ENCODE results near the gene ABO.
"Not testable (repeated sequence)": the region's sequence is repeated elsewhere in the genome, so short reads cannot be mapped to it uniquely, and the experiment has no call there.

ABO gene

DNA sequence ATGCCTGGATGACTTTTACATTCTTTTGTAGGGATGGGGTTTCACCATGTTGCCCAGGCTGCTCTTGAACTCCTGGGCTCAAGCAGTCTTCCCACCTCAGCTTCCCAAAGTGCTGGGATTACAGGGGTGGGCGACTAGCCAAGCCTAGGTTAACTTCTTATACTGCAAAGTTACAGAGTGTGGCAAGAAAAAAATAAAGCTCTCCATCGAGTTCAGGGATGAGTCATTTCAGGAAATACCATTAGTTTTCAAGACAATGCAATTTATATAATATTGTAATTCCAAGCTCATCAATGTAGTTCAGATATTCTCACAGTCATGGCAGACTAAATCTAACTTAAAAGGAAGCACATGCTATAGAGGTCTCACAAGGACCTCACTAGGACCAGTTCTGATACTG is 11.5 kb upstream of the ABO start:
- DNase-seq, result no peak

DNA sequence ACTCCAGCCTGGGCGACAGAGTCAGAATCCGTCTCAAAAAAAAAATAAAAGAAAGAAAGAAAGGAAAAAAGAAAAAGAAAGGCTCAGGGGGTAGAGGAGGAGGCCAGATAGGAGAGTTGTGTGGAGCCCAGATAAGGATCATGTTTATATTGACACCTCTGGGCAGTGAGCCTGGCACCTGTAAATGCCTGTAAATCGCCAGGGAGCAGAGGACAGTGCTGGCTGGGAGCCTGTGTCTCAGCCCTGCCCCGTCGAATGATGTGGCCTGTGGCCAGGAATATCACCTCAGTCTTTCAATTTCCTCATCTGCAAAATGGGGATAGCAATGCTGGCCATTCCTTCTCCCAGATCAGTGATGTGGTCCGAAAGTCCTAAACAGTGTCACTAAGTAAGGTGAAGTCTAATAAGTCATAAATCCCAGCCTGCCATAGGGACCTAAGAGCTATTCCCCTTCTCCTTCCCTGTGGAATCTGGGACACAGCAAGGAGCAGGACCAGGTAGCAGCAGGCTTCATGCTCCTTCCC is 10.3 kb upstream of the ABO start:
- DNase-seq, result no peak

DNA sequence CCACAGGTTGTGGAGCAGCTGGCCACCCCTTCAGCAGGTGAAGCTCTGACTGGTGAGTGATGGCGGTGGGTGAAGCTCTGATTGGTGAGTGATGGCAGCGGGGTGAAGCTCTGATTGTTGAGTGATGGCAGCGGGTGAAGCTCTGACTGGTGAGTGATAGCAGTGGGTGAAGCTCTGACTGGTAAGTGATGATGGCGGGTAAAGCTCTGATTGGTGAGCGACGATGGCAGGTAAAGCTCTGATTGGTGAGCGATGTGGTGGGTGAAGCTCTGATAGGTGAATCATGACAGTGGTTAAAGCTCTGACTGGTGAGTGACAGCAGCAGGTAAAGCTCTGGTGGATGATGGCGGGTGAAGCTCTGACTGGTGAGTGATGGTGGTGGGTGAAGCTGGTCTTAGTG is 9.4 kb upstream of the ABO start:
- no peak for DNase-seq

DNA sequence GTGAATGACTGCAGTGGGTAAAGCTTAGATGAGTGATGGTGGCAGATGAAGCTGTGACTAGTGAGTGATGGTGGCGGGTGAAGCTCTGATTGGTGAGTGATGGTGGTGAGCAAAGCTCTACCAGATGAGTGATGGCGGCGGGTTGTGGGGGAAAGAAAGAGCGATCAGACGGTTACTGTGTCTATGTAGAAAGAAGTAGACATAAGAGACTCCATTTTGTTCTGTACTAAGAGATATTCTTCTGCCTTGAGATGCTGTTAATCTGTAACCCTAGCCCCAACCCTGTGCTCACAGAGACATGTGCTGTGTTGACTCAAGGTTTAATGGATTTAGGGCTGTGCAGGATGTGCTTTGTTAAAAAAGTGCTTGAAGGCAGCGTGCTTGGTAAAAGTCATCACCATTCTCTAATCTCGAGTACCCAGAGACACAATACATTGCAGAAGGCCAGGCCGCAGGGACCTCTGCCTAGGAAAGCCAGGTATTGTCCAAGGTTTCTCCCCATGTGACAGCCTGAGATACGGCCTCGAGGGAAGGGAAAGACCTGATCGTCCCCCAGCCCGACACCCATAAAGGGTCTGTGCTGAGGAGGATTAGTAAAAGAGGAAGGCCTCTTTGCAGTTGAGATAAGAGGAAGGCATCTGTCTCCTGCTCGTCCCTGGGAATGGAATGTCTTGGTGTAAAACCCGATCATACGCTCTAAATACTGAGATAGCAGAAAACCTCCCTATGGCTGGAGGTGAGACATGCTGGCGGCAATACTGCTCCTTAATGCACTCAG is 8.4 kb upstream of the ABO start:
- DNase-seq, result not testable (repeated sequence)

DNA sequence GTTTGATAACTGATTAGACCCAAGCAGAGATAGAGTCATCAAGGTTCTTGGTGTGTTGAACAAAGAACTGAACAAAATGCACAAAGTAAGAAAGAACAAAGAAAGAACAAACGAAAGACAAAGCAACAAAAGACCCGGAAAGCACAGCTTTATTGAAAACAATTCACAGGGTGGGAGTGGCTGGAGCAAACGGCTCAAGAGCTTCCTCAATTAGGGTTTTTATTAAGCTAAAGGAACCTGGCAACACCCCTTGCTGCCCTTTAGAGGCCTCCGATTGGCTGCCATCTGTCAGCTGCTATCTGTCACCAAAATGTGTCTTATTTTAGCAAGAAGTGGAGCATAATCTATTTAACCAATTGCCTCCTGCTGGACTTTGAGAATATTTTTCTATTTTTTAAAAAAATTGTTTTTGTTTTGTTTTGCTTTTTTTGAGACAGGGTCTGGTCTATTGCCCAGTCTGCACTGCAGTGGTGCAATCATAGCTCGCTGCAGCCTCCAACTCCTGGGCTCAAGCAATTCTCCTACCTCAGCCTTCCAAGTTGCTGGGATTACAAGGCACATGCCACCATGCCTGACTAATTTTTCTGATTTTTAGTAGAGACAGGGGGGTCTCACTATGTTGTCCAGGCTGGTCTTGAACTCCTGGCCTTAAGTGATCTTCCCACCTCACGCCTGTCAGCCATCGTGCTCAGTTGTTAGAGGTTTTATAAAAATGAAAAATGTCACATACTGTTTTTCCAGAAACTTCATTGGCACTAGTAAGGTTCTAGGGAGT is 7.7 kb upstream of the ABO start:
- no peak for DNase-seq

DNA sequence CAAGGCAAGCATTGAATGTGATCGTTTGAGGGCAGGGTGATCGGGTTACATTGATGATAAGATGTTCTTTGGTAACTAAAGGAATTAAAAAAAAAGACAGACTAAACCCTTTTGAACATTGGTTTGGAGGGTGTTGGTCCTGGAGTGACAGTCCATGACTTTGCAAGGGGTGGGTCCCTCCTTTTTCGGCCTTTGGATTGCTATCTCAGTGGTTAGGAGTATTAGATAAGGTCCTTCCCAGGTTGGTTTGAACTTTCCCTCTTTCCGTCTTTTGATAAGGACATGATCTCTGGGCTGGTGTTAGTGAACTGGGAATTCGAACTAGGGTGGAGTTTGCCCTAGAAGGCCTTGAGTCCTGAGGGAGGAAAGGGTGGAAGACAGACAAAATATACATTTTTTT is 5.4 kb upstream of the ABO start:
- no peak for DNase-seq

DNA sequence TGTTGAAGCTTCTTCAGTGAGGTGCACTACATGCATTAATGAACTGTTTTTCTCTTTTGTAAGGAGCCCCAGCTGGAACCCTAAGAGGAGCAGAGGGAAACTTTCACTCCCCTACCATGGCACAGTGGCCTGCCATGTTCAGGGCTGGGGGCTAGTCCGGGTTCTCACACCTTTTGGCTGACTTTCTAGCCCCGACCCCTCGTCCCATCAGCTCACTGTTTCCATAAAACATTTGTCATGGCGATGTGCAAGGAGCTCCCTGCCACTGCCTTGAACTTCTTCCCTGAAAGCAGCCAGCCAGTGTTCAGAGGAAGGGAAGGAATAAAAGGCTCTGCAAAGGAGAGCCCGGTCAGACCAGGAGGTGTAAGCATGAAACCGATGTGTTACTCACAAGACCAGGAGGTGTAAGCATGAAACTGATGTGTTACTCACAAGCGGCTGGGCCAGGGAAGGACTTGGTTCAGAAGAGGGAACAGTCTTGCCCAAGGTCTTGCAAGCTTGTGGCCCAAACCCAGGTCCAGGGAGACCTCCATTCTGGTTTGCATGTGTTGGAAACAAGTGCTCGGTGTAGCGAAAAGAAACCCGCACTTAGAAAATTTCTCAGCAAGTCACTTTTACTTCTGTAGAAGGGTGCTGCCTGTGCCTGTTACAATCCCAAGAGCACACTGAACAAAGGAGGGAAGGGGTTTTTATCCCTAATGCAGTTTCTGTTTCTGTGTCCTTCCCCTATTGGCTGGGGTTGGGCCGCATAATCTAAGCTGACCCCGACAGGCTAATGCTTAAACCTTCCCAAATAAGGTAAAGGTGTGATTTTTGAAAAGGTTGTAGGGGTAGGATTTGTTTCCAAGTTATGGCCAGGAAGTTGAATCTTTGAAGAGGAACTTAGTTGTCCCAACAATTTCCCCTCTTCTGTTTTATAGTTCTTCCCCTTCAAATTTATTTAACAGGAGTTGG is 3.4 kb upstream of the ABO start:
- DNase-seq, result no peak

DNA sequence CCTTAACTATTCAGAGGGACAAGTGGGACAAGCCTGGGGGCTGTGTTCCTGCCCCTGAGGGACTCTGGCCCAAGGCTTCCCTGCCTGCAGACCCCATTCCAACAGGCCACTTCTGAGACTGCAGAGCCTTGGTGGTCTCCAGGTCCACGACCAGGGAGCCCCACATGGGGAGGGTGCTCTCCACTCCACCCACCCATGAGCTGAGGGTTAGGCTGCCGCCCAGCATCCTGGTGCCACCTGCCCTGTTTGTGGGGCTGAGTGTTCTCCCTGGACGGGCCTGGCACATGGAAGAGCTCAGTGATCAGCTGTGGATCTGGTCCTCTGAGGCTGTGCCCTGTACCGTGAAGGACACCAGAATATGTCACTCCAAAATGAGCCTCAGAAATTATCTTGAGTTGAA is 2.5 kb upstream of the ABO start:
- DNase-seq, result no peak

DNA sequence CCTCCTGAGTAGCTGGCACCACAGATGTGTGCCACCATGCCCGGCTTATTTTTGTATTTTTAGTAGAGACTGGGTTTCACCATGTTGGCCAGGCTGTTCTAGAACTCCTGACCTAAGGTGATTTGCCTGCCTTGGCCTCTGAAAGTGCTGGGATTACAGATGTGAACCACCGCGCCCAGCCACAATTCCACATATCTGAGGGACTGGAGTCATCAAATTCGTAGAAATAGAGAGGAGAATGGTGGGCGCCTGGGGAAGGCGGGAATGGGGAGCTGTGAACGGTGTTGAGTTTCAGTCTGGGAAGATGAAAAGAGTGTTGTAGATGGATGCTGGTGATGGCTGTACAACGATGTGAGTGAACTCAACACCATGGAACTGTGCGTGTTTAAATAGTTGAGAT is 1.9 kb upstream of the ABO start:
- DNase-seq, result no peak

DNA sequence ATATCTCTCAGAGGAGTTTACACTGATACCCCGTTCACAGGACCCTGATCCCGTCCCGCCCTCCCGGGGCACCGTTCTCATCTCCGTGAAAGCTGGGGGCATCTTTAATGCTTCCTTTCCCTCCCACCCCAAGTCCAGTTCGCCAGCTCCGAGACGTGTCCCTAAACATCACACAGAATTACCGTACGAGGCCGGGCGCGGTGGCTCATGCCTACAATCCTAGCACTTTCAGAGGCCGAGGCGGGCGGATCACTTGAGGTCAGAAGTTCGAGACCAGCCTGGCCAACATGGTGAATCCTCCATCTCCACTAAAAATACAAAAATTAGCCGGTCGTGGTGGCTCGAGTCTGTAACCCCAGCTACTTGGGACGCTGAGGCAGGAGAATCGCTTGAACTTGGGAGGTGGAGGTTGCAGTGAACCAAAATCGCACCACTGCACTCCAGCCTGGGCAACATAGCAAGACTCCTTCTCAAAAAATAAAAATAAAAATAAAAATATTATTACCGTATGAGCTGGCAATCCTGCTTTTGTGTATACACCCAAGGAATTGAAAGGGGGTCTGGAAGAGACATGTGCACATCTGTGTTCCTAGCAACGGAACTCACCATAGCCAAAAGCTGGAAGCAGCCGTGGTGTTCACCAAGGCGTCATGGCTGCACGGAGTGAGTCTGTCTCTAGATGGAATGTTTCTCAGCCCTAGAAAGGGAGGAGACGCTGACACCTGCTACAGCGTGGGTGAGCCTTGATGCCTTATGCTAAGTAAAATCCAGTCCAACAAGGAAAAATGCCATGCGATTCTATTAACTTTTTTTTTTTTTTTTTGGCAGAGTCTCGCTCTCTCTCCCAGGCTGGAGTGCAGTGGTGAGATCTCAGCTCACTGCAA is 1.2 kb upstream of the ABO start:
- DNase-seq, result no peak

DNA sequence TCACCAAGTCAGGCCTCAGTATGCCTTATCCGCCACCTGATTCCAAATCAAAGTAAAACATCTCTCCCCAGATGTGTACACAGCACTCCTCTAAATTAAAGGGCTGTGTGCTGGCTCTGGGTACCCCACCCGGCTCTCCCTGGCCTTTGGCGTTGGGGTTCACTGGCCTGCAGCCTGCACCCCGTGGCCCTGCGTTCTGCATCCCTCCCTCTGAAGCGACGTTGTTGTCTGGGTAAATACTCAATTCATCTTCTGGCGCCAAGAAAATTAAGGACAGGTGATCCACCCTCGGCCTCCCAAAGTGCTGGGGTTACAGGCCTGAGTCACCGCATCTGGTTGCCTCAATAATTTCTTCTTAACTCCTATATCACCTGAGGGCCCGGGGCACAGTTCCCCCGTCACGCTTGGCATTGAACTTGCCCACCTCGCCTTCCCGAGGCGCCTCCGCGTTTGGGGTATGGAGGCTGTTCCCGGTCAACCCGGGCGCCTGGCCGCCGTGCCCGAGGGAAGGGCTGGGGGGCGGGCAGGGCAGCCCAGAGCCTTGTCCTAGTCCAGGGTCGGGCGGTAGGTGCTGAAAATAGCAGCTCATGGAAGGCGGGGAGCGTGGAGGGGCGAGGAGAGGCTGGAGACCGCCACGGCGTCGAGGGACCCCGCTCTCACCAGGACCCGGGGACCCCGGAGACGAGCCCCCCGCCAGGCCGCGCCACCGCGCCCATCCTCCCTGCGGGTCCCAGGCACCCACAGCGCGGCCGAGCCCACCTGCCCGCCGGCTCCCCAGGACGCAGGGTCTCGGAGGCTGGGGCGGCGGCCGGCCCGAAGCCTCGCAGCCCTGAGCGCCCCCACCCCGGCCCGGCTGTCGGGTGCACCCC is 531 bp downstream of the ABO start:
- no peak for DNase-seq

DNA sequence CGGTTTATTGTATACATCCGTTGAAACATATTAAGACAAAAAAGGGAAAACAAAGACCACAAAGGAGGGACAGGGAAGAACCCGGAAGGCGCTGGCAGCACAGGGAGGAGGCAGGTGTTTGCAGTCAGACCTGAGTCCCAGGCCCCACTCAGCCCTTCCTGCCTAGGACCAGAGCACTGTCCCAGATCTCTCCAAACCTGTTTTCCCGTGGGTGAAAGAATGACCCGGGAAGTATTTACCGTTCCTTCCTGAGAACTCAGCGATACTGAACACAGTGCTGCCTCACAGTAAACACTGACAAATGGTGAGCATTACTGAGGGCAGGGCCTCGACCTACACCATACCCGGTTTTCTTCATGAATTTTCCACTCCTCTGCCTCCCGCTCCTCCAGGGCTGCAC is 1.2 kb downstream of the ABO start:
- no peak for DNase-seq

DNA sequence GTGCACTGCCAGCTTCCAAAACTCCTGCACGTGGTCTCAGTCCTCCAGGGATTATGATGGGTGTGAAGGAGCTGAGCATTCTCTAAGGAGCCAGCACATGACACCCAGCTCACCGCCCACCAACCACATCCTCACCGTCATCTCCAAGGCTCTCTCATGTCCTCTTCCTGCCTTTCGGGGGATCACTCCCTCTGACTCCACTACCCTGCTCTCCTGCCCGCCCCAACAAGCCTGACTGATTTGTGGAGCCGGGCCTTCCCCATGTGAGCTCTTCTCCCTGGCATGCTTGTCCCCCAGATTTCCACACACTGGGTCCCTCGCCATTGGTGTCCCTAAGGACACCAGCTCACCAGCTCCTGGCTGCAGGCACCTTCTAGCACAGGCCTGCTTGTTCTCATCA is 1.9 kb downstream of the ABO start:
- no peak for DNase-seq

DNA sequence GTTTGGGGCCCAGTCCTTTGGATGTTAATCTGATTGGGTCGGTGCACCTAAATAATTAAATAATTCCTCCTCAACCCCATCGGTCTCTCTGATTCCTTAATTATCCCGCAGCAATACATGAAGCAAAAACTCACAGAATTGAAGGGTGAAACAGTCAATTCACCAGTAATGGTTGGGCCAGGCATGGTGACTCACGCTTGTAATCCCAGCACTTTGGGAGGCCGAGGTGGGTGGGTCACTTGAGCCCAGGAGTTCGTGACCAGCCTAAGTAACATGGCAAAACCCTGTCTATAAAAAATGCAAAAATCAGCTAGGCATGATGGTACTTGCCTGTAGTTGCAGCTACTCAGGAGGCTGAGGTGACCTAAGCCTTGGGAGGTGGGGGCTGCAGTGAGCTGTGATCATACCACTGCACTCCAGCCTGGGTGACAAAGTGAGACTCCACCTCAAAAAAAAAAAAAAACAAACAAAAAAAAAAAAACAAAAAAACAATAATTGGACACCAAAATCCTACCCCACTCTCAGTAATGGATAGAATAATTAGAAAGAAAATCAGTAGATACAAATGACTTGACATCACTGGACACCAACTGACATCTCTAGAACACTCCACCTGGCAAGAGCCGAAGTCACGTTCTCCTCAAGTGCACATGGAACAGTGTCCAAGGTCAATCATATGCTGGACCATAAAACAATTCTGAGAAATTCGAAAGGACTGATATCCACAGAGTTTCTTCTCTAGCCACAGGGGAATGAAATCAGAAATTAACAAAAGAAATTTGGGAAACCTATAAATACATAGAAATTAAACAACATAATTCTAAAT is 5.3 kb downstream of the ABO start:
- DNase-seq, result no peak

DNA sequence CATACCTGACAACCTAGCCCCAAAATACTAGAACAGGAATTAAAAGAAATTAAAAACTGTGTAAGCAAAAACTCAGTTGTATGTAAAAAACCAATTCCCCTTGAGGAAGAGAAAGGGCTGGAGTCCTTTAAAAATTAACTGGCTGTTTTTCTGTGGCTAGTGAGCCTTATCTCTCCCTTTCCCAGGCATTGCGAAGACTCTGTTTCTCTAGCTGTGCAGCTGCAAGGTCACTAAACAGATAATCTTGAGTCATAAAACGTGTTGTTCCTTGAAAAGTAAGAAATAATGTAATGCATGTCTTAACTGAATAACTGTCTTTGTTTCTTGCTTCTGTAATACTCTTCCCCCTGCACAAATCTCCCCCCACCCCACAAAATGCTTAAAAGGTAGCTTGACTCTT is 5.9 kb downstream of the ABO start:
- DNase-seq, result not testable (repeated sequence)

DNA sequence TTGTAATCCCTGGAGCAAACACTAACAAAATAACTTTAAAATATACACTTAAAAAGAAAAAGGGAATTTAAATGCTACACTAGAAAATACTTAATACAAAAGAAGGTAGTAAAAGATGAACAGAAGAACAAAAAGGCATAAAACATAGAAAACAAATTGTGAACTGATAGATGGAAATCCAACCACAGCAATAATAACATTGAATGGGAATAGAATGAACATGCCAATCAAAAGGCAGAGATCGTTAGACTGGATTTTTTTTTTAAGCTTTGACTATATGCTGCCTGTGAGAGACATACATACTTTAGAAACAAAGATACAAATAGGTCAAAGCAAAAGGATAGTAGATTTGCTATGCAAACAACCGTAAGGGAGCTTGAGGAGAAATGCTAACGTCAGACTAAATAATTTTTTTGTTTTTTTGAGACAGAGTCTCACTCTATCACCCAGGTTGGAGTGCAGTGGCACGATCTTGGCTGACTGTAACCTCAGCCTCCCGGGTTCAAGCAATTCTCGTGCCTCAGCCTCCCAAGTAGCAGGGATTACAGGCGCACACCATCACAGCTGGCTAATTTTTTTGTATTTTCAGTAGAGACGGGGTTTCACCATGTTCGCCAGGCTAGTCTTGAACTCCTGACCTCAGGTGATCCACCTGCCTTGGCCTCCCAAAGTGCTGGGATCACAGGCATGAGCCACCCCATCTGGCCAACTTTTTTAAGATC is 6.5 kb downstream of the ABO start:
- DNase-seq, result no peak

DNA sequence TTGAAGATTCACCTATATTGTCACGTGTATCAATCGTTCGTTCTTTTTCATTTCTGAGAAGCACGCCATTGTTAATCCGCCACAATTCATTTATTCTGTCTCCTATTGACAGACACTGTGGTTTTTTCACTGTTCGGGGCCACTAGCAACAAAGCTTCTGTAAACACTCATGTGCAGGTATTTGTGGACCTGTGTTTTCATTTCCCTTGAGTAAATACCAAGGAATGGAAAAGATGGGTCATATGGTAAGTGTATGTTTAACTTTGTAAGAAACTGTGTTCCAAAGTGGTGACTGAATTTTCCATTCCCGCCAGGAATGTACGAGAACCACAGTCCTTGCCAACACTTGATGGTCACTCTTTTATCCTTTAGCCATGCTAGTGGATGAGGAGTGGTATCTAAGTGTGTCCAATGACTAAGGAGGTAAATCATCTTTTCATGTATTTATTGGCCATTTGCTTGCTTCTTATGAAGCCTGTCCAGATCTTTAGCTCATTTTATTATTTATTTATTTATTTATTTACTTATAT is 10.7 kb downstream of the ABO start:
- DNase-seq, result no peak

DNA sequence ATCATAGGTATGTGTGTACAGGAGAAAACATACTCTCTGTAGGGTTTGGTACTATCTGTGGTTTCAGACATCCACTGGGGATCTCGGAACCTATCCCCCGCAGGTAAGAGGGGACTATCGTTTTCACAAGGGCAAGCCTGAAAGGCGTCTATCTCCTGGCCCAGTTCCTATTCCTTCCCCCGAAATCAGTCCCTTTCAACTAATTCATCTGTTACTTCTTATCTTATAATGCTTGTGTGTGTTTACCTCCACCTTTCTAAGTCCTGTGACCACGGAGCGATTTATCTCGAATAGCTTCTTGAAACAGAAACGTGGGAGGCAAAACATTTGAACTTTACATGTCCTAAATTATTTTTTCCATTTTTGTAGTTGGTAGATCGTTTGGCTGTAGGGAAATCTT is 11.4 kb downstream of the ABO start:
- no peak for DNase-seq

DNA sequence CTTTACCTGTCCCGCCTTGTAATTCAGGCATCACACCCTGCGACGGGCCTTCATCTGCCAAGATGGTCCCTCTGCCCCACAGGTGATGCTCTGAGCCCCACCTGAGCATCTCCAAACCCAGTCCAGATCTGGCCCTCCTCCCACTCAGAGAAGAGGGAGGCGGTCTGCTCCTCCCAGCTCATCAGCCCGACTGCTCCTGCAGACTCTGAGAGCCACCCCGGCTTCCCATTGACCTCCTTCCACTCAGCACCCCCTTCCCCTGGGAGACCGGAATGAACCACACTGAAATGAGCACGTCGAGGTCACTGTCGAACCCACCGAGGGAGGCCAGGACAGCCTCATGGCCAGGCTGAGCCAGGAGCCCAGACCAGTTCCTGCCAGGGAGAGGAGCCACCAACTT is 12.8 kb downstream of the ABO start:
- no peak for DNase-seq

Measured in CD4-positive, alpha-beta T cell treated with Interleukin-1 beta for 1 hour (primary cell).